Esophagus squamous epithelium (tissue), 4 donors: ENCODE measurements around the gene ANKRD22.

Experiments
- POLR2A ChIP-seq, 4 donors: fragments of 450-650 bp; IDR thresholded peaks; one replicate each; pipeline ENCODE4 v1.6.1; 2017; ENCODE audit warnings: antibody characterized with exemption in 4 of 4, mild to moderate bottlenecking in 4 of 4, moderate library complexity in 3 of 4
- TF ChIP-seq, protein P1 (sequence below), 6 experiments: fragments of 450-650 bp in 4 of 6; fragments of 200-600 bp in 2 of 6; sonication (generic) in 2 of 6; IDR thresholded peaks; one replicate each; pipeline ENCODE4 v1.5.1; 2016 to 2019; ENCODE audit warnings: antibody characterized with exemption in 6 of 6, mild to moderate bottlenecking in 4 of 6, moderate library complexity in 4 of 6

DNA sequence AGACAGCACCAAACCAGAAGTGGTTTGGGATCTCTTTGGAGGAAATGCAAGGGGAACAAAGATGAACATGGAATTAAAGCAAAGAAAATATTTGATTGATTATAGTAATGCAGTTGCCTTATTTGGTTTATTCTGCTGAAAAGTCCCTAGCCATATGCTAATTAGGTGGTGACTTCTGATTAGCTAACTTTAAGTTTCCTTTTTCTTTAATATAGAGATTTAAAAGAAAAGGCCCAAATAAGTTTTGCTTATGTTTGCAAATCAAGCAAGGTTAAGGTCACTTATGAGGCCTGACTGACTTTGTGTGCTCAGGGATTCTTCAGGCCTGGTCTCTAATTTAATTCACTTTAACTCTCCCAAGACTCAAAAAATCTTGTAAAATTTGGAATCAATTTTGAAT, 6.2 kb upstream of the ANKRD22 start:
- TF ChIP-seq, protein P1, sequence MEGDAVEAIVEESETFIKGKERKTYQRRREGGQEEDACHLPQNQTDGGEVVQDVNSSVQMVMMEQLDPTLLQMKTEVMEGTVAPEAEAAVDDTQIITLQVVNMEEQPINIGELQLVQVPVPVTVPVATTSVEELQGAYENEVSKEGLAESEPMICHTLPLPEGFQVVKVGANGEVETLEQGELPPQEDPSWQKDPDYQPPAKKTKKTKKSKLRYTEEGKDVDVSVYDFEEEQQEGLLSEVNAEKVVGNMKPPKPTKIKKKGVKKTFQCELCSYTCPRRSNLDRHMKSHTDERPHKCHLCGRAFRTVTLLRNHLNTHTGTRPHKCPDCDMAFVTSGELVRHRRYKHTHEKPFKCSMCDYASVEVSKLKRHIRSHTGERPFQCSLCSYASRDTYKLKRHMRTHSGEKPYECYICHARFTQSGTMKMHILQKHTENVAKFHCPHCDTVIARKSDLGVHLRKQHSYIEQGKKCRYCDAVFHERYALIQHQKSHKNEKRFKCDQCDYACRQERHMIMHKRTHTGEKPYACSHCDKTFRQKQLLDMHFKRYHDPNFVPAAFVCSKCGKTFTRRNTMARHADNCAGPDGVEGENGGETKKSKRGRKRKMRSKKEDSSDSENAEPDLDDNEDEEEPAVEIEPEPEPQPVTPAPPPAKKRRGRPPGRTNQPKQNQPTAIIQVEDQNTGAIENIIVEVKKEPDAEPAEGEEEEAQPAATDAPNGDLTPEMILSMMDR (IDR thresholded peaks at IDR 0.05): no peak
- TF ChIP-seq POLR2A (IDR thresholded peaks at IDR 0.05): no peak
